Measurements from ENCODE around the gene TTC21B.
A peak's percentile ranks its signal among the peaks of the same experiment; 100 is the strongest.
"Not testable (repeated sequence)": the region's sequence is repeated elsewhere in the genome, so short reads cannot be mapped to it uniquely, and the experiment has no call there.

TTC21B gene

GRCh38 chr2:165953655-165954606 lies at the start of gene TTC21B:
Gene TTC21B (minus strand): TSS chr2:165953776. CDS start chr2:165953705, 71 bp downstream.
- peak; percentile 97 for DNase-seq

DNA sequence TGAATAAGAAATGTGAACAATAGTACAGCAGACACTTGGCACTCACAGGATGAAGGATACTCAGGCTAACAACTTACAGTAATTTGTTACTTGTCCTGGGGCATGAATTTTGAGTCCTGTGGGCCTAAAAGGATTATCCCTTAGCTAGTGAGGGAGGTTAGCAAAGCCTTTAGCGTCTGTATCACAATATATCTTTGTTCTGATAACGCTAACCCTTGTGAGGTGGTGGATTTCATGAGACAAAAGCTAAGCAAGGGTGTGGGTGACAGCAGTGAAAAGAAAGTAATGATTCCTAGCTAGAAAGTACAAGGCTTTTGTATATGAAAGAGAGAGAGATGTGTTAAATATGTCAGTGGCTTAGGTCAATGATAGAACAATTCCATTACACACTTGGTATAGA lies 46.8 kb upstream of the TTC21B start:
- DNase-seq, result no peak

DNA sequence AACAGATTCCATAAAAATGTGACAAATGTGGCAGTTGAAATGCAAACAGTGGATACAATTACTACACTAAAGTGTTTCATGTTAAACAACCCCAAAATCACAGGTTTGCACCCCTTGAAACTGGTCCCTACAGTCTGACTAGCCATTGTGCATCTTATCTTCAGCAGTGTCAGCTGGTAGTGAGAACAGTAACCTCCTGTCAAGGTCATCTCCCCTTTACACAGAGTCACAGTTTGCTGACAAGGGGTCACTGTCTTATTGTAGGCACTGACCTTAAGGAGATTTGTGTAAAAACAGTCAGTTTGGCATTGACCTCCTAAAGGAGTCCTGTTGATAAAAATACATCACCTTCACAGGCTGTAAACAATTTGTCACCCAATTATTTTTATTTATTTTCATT lies 37.3 kb upstream of the TTC21B start:
- DNase-seq, result no peak

DNA sequence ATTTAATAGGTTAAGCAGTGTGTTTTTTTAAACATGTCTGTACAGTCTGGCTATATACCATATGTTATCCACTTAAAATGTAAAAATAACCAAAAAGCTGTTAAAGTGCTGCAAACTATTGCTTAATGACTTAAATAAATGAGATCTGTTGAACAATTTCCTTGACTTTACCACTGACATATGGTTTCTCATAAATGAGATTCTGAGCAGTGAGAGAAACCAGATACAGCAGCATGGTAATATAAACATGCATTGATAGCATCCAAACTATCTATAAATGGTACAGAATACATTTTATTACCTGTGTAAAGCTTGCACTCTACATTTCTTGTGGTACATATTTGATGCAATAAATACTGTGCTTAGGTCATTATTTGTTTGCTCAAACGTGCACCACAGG lies 36.3 kb upstream of the TTC21B start:
- DNase-seq, result no peak

GRCh38 chr2:165985120-165985519 lies 31.5 kb upstream of the TTC21B start:
- no peak for DNase-seq

GRCh38 chr2:165972161-165972560 lies 18.6 kb upstream of the TTC21B start:
- not testable (repeated sequence) for DNase-seq

- DNase-seq, result no peak
Measured at GRCh38 chr2:165970663-165971062, 17.1 kb upstream of the TTC21B start.

- DNase-seq, result no peak
Measured at GRCh38 chr2:165969227-165969626, 15.7 kb upstream of the TTC21B start.

DNA sequence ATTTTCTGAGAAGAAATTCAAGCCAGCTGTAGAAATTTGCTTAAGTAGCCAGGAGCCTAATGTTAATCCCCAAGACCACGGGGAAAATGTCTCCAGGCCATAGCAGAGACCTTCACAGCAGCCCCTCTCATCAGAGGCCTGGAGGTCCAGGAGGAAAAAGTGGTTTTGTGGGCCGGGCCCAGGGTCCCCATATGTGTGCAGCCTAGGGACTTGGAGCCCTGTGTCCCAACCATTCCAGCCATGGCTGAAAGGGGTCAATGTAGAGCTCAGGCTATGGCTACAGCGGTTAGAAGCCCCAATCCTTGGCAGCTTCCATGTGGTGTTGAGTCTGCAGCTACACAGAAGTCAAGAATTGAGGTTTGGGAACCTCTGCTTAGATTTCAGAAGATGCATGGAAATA lies 14.2 kb upstream of the TTC21B start:
- no peak for DNase-seq

GRCh38 chr2:165961818-165962217 lies 8.2 kb upstream of the TTC21B start:
- DNase-seq, result no peak

DNA sequence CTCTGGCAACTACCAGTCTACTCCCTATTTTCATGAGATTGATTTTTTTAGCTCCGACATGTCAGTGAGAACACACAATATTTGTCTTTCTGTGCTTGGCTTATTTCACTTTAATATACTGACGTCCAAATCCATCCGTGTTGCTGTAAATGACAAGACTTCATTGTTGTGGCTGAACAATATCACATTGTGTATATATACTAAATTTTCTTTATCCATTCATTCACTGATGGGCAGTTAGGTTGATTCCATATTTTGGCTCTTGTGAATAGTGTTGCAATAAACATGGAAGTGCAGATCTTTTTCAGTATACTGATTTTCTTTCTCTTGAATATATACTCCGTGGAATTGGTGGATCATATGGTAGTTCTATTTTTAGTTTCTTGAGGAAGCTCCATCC lies 5.8 kb upstream of the TTC21B start:
- no peak for DNase-seq

GRCh38 chr2:165958313-165958960 lies 4.9 kb upstream of the TTC21B start:
- DNase-seq, result no peak

GRCh38 chr2:165957030-165957675 lies 3.6 kb upstream of the TTC21B start:
- DNase-seq, result no peak

- DNase-seq, result no peak
Measured at GRCh38 chr2:165953306-165953654, 296 bp downstream of the TTC21B start.

GRCh38 chr2:165952741-165953211 lies 800 bp downstream of the TTC21B start:
- DNase-seq, result no peak

DNA sequence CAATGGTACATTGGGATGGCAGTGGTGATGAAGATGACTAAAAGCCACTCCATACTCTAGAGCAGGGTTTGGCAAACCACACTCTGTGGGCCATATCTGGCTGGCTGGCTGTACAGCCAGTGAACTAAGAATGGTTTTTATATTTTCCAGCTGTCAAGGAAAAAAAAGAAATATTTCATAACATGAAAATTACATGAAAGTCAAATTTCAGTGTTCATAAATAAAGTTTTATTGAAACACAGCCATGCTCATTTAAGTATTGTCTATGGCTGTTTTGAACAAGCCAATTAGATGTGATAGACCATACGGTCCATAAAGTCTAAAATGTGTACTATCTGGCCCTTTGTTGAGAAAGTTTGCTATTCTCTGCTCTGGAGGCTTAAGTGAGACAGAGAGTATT lies 1.5 kb downstream of the TTC21B start:
- DNase-seq, result no peak

DNA sequence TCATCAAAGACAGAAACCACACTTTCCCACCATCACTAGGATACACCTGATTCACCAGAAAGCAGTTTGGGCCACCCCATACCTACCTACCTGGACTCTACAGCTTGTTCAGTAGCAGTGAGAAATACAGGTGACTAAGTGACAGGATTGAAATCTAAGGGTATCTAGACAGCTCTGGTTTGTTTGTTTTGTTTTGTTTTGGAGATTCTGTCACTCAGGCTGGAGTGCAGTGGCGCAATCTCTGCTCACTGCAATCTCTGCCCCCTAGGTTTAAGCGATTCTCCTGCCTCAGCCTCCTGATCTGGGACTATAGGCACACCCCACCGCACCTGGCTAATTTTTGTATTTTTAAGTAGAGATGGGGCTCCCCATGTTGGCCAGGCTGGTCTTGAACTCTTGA lies 3.1 kb downstream of the TTC21B start:
- DNase-seq, result no peak

GRCh38 chr2:165941827-165942226 lies 11.7 kb downstream of the TTC21B start:
- no peak for DNase-seq

- DNase-seq, result no peak
Measured at GRCh38 chr2:165938237-165938636, 15.3 kb downstream of the TTC21B start.

DNA sequence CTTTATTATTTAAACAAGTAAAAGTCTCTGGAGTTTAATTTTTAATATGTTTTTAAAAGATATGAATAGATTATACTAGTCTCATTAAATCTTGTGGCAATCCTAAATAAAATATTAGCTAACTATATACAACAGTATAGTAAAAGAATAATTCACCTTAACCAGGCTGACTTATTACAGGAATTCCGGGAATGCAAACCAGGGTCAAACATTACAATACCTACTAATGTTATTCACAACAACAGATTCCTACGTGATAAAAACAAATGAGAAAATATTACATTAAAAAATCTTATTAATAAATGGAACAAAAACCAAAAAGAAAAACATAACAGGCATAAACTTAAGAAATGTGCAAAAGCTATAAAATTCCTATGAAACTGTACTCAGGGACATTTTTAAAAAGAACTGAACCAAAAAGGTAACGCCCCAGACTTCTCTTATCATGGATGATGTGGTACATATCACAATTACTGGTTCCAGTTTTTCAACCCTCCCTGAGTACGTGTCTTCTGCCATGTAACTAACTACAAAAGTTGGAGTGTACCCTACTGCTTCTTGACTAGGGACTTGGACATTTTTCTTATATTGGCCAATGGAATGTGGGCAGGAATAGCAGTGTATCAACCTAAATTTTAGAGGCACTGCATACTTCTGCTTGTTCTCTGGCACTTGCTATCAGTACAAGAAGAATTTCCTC lies 20.2 kb downstream of the TTC21B start:
- DNase-seq, result no peak

DNA sequence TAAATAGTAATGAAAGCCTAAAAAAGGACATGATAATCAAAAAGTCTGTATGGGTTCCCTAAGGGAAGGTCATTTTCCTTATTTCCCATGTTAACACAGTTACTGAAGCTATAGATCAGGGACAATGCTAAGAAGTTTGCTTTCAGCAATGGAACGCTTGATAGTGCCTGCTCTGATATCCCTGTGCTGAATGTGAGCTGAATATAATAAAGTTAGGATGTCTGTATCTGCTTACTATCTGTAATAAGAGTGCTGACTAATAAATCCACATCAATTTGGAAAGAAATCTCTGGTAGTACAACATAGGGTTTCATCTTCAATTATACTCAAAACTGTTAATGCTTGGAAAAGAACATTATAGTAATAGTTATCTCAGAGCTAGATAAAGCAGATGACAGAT lies 25.8 kb downstream of the TTC21B start:
- no peak for DNase-seq

DNA sequence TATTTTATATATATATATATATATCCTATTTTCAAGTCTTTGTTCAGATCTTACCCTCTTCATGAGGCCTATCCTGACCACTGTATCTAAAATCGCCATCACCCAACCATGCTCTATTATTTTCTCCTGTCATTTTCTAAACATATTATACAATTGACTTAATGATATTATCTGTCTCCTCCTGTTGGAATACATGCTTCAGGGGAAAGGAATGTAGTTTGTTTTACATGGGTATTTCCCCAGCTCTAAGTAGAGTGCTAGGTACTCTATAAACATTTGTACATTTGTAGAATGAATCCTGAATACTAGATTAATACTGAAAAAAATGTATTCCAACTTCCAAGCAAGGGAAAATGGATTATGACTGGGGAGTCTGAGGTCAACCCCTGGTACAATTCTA lies 26.2 kb downstream of the TTC21B start:
- DNase-seq, result no peak

DNA sequence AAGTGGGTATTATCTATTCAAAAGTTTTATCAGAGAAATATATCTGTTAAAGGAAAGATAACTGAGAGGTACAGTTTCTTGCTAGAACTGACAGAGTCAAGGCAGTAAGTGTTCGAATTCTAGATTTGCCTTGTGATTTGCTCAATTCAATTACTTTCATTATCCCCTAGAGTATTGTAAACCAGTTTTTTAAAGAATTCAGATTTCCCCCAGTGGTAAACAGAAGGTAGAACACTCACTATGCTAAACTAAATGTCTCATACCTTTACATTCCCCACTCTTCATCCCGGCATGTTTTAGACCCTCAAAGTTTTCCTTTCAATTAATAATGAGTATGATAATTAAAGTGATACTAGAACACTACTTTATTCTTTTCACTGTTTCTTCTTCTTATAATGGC lies 28.6 kb downstream of the TTC21B start:
- no peak for DNase-seq
